Measurements from ENCODE around the gene SNX21.
"Not testable (repeated sequence)": the region's sequence is repeated elsewhere in the genome, so short reads cannot be mapped to it uniquely, and the experiment has no call there.

Gene SNX21

GRCh38 chr20:45823949-45824835 is 9.4 kb upstream of the SNX21 start:
- no peak for DNase-seq

- no peak for DNase-seq
Measured at GRCh38 chr20:45826381-45827019, 7.1 kb upstream of the SNX21 start.

GRCh38 chr20:45827030-45827652 is 6.5 kb upstream of the SNX21 start, which contains the start of gene TNNC2:
TSS of gene TNNC2 (minus strand) at chr20:45827312. CDS start at chr20:45827248, 64 bp downstream.
- DNase-seq = no peak

- DNase-seq = no peak
Measured at GRCh38 chr20:45827712-45828111, 5.9 kb upstream of the SNX21 start.

- DNase-seq = no peak
Measured at GRCh38 chr20:45828589-45828988, 5.0 kb upstream of the SNX21 start.

GRCh38 chr20:45829673-45830106 is 3.9 kb upstream of the SNX21 start:
- not testable (repeated sequence) for DNase-seq

- DNase-seq = no peak
Measured at GRCh38 chr20:45832619-45833018, 980 bp upstream of the SNX21 start.

GRCh38 chr20:45833883-45834796 is 541 bp downstream of the SNX21 start:
- DNase-seq = peak; percentile 64 to 74

- no peak for DNase-seq
Measured at GRCh38 chr20:45834797-45835161, 1.2 kb downstream of the SNX21 start.

GRCh38 chr20:45835329-45835765 is 1.7 kb downstream of the SNX21 start:
- no peak for DNase-seq

GRCh38 chr20:45835825-45836224 is 2.2 kb downstream of the SNX21 start:
- no peak for DNase-seq

GRCh38 chr20:45836841-45837240 is 3.2 kb downstream of the SNX21 start:
- no peak for DNase-seq

GRCh38 chr20:45840700-45841198 is 7.2 kb downstream of the SNX21 start:
- DNase-seq = no peak

- no peak for DNase-seq
Measured at GRCh38 chr20:45841407-45842129, 8.0 kb downstream of the SNX21 start.

GRCh38 chr20:45842169-45842812 is 8.7 kb downstream of the SNX21 start:
- no peak for DNase-seq

- DNase-seq = no peak
Measured at GRCh38 chr20:45843506-45843905, 9.9 kb downstream of the SNX21 start.

GRCh38 chr20:45845452-45845851 is 11.9 kb downstream of the SNX21 start:
- DNase-seq = no peak

- no peak for DNase-seq
Measured at GRCh38 chr20:45848421-45848820, 14.8 kb downstream of the SNX21 start.

GRCh38 chr20:45848969-45849582 is 15.5 kb downstream of the SNX21 start:
- no peak for DNase-seq

- DNase-seq = no peak
Measured at GRCh38 chr20:45850238-45850637, 16.6 kb downstream of the SNX21 start.

- no peak for DNase-seq
Measured at GRCh38 chr20:45850926-45851325, 17.3 kb downstream of the SNX21 start.
